Kidney capillary endothelial cell (primary cell): Measurements from ENCODE around the gene JMJD8.

ENCODE experiments used
- DNase-seq: peaks from one replicate; pipeline ENCODE4 v3.0.0-alpha.2; 2018; ENCODE audit warnings: low spot score

The JMJD8 gene

GRCh38 chr16:641326-642188 lies 42.6 kb downstream of the JMJD8 start, which contains the start of gene MCRIP2:
Gene MCRIP2 (plus strand): TSS chr16:641828. CDS start chr16:641992, 164 bp downstream.
- peak; percentile 37 for DNase-seq

- DNase-seq, result no peak
Observed at GRCh38 chr16:640614-641013, 43.5 kb downstream of the JMJD8 start.

GRCh38 chr16:638836-639235 lies 45.3 kb downstream of the JMJD8 start:
- DNase-seq, result no peak

GRCh38 chr16:638034-638543 lies 46.0 kb downstream of the JMJD8 start:
- DNase-seq, result no peak

- DNase-seq, result no peak
Observed at GRCh38 chr16:637081-638018, 46.8 kb downstream of the JMJD8 start.

- DNase-seq, result peak; percentile 84
Observed at GRCh38 chr16:636206-637080, 47.7 kb downstream of the JMJD8 start, which contains the start of gene METTL26. Gene METTL26 (minus strand): TSS chr16:636305. CDS start chr16:636290, 15 bp downstream.

- DNase-seq, result no peak
Observed at GRCh38 chr16:635573-636205, 48.4 kb downstream of the JMJD8 start.

- no peak for DNase-seq
Observed at GRCh38 chr16:634996-635395, 49.1 kb downstream of the JMJD8 start.

GRCh38 chr16:634051-634670 lies 50.0 kb downstream of the JMJD8 start:
- no peak for DNase-seq

GRCh38 chr16:633336-634050 lies 50.6 kb downstream of the JMJD8 start:
- DNase-seq, result no peak

- no peak for DNase-seq
Observed at GRCh38 chr16:632486-633335, 51.4 kb downstream of the JMJD8 start.

- DNase-seq, result no peak
Observed at GRCh38 chr16:631808-632358, 52.3 kb downstream of the JMJD8 start.
